ENCODE results near the gene OPRL1. TPM values are rescaled to one million over a fixed set of nuclear protein-coding genes. Genes with fewer than 3 reads are reported as not detected.
A peak's percentile ranks its signal among the peaks of the same experiment; 100 is the strongest.
"Not testable (repeated sequence)": the region's sequence is repeated elsewhere in the genome, so short reads cannot be mapped to it uniquely, and the experiment has no call there.

OPRL1 gene
- total and polyA plus RNA-seq, 2 of the 8 experiments (the other 6 are each of a cell fraction or from before 2014, with no cell fraction given) = 0.63 to 0.98 TPM

DNA sequence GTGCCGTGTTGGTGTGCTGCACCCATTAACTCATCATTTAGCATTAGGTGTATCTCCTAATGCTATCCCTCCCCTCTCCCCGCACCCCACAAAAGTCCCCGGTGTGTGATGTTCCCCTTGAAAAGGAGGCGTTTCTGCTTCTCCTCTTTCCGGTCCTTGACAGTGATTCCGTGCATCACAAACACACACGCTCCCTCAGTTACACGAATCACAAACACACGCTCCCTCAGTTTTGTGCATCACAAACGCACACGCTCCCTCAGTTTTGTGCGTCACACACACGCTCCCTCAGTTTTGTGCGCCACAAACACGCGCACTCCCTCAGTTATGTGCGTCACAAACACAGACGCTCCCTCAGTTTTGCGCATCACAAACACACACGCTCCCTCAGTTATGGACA, 54.9 kb downstream of the OPRL1 start:
- H3K27ac ChIP-seq (ENCODE audit: low read depth, low read length); H3K9ac ChIP-seq (replicated peaks in 1 of 4; ENCODE audit: extremely low read depth in 1 of 4, low read depth in 3 of 4, low read length in 3 of 4); H3K56ac ChIP-seq (replicated peaks; ENCODE audit: insufficient read length, low read depth, low read length); H3K9me3 ChIP-seq (ENCODE audit: insufficient read depth in 2 of 2, low read depth in 1 of 2, low read length in 1 of 2); H3K79me1 ChIP-seq (ENCODE audit: low read depth, low read length); H3K23ac ChIP-seq (ENCODE audit: insufficient read length); H3K79me2 ChIP-seq (ENCODE audit: control insufficient read depth in 1 of 2, insufficient read depth in 2 of 2, low read length in 2 of 2); H2BK12ac ChIP-seq (ENCODE audit: low read depth, low read length); CTCF ChIA-PET (ENCODE audit: partially characterized antibody); H4K8ac ChIP-seq (ENCODE audit: extremely low read depth, insufficient read depth, low read length); H3K36me3 ChIP-seq (ENCODE audit: control insufficient read depth in 2 of 4, insufficient read depth in 4 of 4, low read length in 3 of 4); H3K27me3 ChIP-seq (replicated peaks in 1 of 4; ENCODE audit: control insufficient read depth in 3 of 4, extremely low read depth in 1 of 4, insufficient read depth in 3 of 4, low read length in 3 of 4); POLR2A ChIA-PET (ENCODE audit: partially characterized antibody); H2BK20ac ChIP-seq (ENCODE audit: low read length); H3K23me2 ChIP-seq (ENCODE audit: low read depth, low read length); H2BK15ac ChIP-seq (ENCODE audit: low read length); H3K14ac ChIP-seq (ENCODE audit: insufficient read length); H4K20me1 ChIP-seq (replicated peaks in 1 of 2; ENCODE audit: control insufficient read depth in 1 of 2, insufficient read depth in 2 of 2, low read length in 2 of 2); H3K4me1 ChIP-seq (replicated peaks in 1 of 4; ENCODE audit: control insufficient read depth in 3 of 4, insufficient read depth in 4 of 4, low read length in 3 of 4); H2BK120ac ChIP-seq (replicated peaks; ENCODE audit: low read depth, low read length); H3K4me2 ChIP-seq (ENCODE audit: insufficient read depth in 1 of 2, low read depth in 2 of 2, low read length in 2 of 2); H3K18ac ChIP-seq (ENCODE audit: extremely low read depth, low read length); FAIRE-seq; H2BK5ac ChIP-seq (ENCODE audit: low read depth, low read length); H4K91ac ChIP-seq (replicated peaks; ENCODE audit: insufficient read length, low read length); H2AK5ac ChIP-seq (ENCODE audit: low read depth, low read length); H4K5ac ChIP-seq (ENCODE audit: insufficient read length, low read depth, low read length); H3K4ac ChIP-seq (replicated peaks; ENCODE audit: insufficient read length, low read depth, low read length); H2AFZ ChIP-seq (ENCODE audit: low read length); H3K4me3 ChIP-seq (ENCODE audit: extremely low read depth in 1 of 4, insufficient read depth in 2 of 4, low read depth in 3 of 4, low read length in 4 of 4): not testable (repeated sequence)
- 82% methylated on average over 20 of the region's 20 CpGs; no CpG with 5 or more reads in 1 of the 2 experiments for WGBS, 2 experiments (ENCODE audit: extremely low coverage in 1 of 2, insufficient coverage in 1 of 2, insufficient read length in 1 of 2, insufficient replicate concordance in 2 of 2, low coverage in 1 of 2, low lambda C conversion rate in 2 of 2, missing lambda C conversion rate in 1 of 2)
- DNase-seq (ENCODE audit: low read depth in 1 of 2, low spot score in 2 of 2) = peak in 1 of 2 experiments; percentile 38
